Esophagus mucosa (tissue), 1 donor: ENCODE measurements around the gene TMEM175. TPM values are rescaled to one million over a fixed set of nuclear protein-coding genes. Genes with fewer than 3 reads are reported as not detected.

Experiments used
- ATAC-seq: fragments of 200-7000 bp; cut with Tn5 transposase; one replicate; pipeline ENCODE4 v1.9.1; 2020
- total RNA-seq: library from RNA; stranded (reverse); gene quantifications from one replicate; pipeline ENCODE4 v1.2.4, GENCODE V29; 2023
- donor health status: DM: yes; HTN: yes; CAD: no.

Gene TMEM175
- total RNA-seq, 1 donor from 2014 or later = 11.2 TPM

DNA sequence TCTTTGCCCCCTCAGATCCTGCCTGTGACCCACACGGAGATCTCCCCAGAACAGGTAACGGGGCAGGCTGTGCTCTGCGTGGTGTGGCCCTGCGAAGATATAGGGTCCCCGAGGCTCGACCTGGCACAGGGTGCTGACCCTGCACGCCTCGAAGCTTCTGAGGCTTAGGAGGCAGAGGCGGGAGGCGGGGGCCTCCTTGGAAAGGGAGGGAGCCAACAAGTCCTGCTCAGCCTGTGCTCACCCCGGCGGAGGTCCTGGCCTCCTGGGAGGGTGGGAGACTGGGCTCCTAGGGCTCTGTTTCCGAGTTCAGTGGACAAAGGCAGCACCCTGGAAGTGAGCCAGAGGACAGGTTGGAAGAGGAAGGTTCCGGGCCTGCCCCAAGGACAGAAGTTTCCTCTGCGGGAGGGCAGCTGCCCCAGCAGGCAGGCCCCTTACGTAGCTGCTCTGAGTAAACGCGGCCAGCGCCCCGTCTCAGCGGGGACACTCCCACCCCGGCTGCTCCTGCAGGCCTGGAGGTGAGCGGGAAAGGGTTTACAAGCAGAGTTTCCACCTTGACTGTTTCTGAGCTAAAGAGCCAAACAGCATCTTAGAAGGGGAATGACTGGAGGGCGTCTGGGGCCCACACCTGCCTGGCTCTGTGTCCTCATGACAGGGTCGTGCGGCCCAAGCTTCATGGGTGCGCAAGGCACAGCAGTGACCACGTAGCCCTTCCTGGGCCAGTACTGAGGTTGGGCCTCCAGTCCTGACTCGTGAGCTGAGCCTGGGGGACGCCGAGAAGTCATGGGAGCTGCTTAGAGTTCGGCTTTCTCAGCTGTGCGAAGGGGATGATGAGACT is 16.1 kb downstream of the TMEM175 start:
- ATAC-seq = no peak

DNA sequence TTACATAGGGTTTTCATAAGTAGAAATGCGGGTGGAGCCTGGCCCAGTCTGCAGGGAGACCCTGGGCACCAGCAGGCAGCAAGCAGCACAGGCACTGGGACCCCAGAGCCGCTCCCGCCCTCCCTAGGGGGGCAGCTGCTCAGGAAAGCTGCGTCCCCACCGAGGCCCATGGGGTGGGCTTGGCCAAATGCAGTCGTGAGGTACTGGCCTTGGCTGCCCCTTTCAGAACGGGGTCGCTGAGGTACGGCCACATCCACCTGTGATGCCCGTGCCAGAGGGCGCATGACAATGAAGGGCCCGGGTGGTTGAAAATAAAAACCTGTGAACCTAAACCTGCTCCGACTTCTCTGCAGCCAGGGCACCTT is 16.7 kb downstream of the TMEM175 start:
- no peak for ATAC-seq

DNA sequence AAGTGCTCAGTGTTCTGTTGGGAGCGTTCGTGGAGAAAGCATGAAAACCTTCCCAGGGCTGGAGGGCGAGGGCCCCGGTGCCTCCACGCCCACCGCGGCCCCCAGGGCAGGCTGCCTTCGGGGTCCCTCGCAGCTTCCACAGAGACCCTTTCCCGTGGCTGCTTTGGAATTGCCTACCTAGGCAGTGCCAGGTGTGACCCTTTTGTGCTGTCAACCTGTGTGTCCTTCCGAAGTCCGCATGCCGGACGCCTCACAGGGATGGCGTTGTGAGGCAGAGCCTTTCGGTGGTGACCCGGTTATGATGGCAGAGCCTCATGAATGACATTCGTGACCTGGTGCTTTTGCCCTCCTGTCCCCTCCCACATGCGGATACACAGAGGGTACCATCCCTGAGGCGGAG is 17.4 kb downstream of the TMEM175 start:
- ATAC-seq = no peak

DNA sequence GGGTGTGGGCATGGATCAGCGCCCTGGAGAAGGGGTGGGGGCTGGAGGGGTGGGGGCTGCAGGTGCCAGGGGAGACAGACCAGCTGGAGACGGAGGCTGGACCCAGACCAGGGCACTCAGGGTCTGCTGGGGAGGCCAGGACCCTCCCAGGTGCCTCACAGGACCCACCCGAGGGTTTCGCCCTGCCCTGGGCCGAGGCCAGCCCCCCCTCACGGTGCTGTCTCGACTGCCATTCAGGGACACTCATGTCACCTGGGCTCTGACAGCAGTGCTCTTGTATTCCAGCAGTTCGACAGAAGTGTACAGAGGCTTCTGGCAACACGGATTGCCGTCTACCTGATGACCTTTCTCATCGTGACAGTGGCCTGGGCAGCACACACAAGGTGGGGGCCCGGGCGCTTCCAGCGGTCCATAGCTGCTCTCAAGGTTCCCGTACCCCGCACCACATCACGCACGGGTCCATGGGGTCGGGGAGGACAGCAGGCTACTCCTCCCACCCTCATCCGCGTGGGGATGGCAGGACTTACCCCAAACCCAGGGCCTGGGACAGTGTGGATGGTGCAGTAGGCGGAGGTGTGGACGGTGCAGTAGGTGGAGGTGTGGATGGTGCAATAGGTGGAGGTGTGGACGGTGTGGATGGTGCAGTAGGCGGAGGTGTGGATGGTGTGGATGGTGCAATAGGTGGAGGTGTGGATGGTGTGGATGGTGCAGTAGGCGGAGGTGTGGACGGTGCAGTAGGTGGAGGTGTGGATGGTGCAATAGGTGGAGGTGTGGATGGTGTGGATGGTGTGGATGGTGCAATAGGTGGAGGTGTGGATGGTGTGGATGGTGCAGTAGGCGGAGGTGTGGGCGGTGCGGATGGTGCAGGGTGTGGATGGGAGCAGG is 18.1 kb downstream of the TMEM175 start:
- ATAC-seq = no peak

DNA sequence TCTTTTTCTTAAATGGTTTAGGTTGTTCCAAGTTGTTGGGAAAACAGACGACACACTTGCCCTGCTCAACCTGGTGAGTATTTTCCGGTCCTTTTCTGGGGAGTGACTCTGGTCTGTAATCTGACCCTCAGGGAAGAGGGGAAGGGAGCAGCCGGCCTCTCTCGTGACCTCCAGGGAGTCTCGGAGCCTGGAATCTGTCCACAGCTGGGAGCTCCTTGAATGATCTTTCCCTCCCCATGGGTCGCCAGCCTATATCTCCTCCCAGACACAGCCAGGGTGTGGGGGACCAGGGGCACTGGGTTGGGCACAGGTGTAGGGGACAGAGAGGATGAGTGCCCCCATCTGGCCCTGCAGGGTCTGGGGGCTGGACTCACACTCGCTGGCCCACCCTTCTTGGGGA is 18.9 kb downstream of the TMEM175 start:
- ATAC-seq = no peak

DNA sequence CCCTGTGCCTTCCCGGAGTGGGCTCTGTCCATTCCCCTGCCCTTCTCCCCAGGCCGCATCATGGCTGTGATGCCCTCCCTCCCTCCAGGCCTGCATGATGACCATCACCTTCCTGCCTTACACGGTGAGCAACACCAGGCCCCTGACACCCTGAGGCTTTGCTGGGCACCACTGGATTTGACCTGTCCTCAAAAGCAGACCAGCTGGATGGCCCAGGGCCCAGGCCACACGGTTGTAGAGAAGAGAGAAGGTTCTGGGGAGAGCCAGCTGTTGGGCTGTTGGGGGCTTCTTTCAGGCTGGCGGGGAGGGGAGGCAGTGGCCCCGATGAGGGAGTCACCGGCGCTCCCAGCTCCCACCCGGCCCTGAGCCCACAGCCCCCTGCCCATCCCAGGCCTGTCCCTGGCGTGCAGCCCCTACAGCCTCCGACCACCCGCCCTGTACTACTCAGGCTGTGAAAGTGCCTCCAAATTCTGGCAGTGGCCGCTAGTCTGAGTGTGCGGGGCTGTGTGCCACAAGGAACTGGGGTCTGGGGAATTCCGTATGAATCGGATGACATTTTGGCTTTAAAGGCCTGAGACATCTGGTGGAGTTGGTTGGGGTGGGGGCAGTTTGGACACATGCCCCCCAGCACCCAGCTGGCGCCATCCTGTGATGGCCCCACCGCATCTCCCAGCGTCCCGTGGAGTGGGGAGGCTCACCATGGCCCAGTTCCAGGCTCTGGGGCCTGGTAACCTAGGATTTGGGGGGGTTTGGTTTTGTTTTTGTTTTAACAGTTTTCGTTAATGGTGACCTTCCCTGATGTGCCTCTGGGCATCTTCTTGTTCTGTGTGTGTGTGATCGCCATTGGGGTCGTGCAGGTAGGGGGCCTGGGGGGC is 19.6 kb downstream of the TMEM175 start:
- no peak for ATAC-seq

DNA sequence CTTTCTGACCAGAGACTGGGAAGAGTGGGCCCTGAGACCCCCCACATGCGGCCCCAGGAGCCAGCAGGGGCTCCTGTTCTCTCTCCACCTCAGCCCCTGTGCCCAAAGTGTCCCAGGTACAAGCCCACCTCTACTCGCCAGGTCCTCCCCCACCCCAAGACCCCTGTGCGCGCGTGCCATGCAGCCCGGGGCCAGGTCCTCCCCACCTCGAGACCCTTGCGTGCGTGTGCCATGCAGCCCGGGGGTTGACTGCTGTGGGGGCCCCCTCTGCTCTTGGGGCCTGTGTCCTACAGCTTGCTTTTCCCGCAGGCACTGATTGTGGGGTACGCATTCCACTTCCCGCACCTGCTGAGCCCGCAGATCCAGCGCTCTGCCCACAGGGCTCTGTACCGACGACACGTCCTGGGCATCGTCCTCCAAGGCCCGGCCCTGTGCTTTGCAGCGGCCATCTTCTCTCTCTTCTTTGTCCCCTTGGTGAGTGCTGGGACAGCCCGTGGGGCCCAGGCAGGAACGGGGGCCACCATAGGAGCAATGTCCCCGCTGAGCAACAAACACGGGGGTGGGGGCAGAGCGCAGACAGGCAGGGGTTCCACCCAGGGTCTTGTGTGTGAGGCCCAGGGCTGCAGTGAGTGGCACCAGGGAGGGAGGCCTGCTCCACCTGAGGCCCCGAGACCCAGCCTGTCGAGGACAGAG is 20.8 kb downstream of the TMEM175 start:
- no peak for ATAC-seq

DNA sequence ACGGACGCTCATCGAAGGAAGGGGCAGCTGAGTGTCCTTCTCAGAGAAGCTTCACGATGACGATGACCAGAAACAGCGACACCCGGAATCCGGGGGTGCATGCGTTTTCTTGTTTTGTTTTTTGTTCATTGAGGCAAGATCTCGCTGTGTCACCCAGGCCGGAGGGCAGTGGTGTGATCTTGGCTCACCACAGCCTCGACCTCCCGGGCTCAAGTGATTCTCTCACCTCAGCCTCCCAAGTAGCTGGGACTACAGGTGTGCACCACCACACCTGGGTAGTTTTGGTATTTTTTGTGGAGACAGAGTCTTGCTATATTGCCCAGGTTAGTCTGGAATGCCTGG is 21.3 kb downstream of the TMEM175 start:
- ATAC-seq = no peak

DNA sequence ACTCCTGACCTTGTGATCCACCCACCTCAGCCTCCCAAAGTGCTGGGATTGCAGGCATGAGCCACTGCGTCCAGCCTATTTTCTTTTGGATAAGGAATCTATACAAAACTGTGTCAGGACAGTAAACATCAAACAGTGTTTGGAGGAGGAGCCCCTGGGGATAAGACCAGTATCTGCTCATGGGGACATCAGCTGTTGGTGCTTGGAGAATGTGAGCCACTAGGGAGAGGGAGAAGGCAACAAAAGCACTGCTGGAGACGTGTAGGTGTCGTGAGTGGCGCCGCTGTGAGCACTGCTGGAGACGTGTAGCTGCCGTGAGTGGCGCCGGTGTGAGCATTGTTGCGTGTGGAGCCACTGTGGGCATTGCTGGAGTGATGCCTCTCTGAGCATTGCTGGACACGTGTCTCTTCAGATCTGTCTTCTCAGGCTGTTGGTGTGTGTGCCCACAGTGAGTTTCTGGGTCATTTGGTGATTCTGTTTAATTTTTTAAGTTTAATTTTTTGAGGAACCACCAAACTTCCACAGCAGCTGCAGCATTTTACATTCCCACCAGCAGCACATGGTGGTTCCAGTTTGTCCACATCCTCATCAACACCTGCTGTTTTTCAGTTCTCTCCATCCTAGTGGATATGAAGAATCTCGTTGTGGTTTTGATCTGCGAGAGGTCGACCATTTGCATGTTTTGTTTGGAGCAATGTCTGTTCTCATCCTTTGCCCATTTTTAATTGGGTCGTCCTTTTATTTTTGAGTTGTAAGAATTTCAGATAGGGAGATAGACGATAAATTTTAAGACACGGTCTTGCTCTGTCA is 22.2 kb downstream of the TMEM175 start:
- ATAC-seq = no peak

DNA sequence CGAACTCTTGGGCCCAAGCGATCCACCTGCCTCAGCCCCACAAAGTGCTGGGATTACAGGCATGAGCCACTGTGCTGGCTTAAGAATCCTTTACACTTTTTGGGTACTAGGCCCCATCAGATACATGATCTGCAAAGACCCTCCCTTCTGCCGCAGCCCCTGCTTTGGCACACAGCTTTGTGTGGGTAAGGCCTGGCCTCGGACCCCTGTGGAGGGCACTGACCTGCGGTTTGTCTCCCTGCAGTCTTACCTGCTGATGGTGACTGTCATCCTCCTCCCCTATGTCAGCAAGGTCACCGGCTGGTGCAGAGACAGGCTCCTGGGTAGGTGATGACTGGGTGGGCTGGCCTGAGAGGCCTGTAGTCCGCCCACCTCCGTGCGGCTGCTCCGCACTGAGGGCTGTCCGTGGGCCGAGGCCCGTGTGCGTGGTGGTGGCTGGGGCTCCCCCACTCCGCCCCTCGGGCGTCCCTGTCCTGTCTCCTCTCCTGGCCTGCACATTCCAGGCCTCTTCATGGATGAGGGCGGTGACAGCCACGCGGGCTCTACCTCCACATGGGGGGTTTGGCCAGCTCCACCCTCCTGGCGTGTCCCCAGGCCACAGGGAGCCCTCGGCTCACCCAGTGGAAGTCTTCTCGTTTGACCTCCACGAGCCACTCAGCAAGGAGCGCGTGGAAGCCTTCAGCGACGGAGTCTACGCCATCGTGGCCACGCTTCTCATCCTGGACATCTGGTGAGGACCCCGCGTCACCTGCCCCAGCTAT is 23.1 kb downstream of the TMEM175 start:
- no peak for ATAC-seq

DNA sequence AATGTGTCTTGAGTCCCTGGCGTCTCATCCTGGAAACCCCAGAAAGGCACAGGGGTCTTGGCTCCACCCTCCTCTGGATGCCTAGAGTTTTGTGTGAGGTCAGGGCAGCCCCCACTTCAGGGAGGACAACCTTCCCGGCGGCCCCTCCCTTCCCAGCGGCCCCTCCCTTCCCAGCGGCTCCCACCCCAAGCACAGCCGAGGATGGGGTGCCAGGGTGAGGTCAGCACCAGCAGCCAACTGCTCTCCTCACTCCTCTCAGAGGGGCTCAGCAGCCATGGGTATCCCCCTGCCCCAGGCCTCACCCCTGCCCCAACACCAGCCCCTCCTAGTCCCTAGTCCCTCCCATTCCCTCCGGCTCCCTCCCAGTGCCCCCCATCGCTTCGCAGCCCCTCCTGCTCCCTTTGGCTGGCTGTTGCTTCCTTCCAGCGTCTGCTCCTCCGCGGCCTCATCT is 23.7 kb downstream of the TMEM175 start:
- no peak for ATAC-seq

DNA sequence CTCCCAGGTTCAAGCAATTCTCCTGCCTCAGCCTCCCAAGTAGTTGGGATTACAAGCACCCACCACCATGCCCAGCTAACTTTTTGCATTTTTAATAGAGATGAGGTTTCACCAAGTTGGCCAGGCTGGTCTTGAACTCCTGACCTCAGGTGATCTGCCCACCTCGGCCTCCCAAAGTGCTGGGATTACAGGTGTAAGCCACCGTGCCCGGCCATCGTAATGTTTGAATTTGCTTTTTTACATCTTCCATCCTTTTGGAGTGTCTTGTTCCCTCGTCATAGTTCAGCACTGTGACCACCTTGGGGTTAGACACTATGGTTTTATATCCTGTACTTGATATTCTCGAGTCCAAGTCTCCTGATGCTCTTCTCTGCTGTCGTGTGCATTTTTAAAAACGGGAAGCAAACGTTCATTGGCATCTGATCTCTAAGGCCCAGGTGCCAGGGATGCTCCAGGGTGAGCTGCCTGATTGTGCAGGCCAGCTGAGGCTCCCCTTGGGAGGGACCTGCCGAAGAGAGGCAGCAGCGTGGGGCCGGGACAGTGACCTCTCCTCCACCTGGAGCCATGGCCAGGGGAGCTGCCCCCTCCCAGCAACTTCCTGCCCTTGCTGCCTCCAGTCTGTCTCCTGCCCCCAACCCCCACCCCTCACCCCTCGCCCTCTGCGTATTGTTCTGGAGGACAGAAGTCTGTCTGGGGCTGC is 24.4 kb downstream of the TMEM175 start:
- ATAC-seq = no peak

DNA sequence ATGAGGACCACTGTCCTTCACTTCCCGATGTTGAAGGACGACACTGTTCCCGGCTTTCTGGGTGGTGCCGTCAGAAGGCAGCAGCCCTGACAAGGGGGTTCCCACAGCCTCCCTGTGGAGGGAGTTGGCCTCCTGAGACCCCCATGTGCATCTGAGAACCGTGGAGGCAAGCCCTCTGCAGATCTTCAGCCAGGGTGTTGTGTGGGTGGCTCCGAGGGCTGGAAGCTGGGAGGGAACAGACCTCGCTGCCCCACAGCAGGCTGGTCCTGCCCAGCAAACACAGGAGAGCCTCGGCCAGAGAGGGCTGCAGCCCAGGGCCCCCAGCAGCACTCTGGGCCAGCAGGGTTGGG is 24.9 kb downstream of the TMEM175 start:
- ATAC-seq = no peak

DNA sequence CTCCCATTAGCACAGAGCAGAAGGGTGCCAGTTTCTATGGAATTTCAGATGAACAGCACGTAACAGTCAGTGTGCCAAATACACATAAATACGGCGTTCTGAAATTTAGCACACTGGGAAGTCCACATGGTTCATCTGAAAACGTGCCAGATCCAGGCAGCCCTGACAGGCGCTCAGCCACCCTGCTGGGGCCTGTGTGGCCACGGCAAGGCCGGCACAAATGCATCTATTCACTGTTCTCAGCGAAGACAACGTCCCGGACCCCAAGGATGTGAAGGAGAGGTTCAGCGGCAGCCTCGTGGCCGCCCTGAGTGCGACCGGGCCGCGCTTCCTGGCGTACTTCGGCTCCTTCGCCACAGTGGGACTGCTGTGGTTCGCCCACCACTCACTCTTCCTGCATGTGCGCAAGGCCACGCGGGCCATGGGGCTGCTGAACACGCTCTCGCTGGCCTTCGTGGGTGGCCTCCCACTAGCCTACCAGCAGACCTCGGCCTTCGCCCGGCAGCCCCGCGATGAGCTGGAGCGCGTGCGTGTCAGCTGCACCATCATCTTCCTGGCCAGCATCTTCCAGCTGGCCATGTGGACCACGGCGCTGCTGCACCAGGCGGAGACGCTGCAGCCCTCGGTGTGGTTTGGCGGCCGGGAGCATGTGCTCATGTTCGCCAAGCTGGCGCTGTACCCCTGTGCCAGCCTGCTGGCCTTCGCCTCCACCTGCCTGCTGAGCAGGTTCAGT is 25.5 kb downstream of the TMEM175 start:
- no peak for ATAC-seq

DNA sequence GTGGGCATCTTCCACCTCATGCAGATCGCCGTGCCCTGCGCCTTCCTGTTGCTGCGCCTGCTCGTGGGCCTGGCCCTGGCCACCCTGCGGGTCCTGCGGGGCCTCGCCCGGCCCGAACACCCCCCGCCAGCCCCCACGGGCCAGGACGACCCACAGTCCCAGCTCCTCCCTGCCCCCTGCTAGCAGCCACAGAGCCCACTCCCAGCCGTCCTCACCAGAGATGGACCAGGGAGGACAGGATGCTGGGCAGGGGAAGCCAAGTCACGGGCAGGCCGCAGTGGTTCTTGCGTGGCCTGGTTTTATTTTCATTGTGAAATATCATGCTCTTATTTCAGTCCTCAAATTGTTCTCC is 26.0 kb downstream of the TMEM175 start:
- ATAC-seq = no peak

DNA sequence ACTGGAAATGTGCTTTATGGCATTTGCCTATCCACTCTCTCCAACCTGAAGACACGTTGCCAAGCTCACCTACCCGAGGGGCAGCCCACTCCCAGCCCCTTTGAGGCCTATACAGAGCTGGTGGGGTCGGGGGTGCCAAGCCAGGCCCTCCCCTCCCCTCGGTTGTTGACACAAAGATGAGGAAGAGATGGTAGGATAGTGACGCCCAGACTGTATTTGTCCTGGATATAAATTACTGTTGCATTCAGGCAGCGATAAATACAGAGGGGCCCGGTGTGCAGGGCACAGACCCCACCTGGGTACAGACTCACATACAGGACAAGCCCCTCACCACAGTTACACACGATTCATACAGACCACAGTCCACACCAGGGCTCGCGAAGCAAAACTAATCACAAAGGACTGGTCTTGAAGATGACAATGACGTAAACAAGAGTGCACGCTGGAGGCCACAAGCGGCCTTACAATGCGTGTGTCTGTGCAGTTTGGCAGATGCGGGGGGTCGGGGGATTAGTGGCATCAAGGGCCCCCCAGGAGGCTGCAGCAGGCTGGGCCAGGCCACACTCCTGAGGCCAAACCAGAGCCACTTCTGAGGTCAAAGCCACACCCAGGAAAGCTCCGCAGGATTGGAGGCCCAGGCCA is 26.6 kb downstream of the TMEM175 start:
- ATAC-seq = no peak

DNA sequence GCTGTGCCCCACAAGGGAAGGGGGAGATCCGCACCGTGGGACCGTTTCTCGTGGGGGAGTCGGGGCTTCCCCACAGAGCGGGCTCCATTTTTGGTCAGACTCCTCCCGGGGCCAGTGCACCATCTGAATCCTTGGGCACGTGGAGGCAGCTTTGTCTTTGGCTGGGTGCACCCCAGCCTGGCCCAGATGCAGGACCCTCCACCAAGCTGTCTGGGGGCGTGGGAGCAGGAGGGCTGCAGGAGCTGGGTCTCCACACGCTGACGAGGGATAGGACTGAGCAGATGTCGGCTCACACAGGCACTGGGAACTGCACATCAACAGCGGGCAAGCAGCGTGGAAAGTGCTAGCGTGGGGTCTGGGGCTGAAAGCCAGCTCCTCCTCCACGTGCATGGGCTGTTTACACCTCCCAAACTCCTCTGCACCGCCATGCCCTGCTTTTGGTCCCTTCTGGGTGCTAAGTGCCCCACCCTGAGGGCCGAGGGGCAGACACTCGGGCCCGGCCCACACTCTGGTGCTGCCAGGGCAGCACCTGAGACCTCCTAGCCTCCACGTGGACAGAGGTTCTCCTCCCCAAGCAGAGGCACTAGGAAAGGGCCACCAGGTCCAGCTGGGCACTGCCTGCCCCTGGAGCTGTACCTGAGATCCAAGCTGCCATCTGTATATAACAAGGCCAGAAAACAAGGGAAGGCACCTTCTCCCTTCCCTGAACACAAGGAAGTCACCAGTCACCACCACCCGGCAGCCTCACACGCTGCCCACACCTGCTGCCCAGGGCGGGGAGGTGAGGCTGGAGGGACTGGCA is 27.3 kb downstream of the TMEM175 start:
- no peak for ATAC-seq

DNA sequence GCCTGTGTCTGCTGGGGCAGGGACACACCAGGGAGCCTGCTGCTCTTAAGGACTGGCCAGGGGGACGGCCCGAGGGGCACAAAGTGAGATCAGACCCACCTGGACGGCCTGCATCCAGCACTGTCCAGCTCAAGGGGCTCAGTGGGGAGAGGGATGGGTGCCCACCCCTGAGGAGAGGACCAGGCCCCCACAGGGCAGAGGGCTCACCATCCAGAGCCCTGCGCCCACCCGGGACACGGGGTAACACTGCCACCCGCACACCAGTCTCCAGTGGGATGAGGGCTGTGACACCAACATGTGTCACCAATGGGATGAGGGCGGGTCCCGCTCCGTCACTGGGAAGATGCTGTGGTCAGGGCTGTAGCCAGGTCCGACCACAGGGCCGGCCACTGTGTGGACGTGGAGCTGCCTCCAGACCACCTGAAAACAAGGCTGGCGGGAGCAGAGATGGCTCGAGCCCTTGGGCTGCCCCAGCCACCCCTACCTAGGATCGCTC is 27.9 kb downstream of the TMEM175 start:
- no peak for ATAC-seq
